ENCODE results near the gene CAMTA2. TPM values are rescaled to one million over a fixed set of nuclear protein-coding genes. Genes with fewer than 3 reads are reported as not detected.

The CAMTA2 gene
- total and polyA plus RNA-seq, 2 experiments from 2014 or later: 4.4 to 8.7 TPM

DNA sequence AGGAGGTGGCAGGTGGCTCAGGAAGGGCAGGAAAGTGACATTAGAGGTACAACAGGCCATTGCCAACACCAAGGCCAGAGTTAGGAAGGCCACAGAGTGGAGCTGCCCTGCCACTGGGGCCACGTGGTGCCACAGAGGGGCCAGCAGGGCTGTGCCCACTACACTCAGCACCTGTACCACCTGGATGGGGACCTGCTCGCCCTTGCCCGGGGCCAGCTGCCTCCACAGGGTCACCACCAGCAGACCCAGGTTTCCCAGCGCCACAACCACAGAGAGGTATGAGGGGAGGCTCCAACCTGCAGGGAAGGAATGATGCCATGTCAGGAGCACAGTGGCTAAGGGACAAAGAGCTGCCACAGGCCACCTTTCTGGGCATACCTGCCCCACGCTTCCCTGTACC, 46.6 kb upstream of the CAMTA2 start (continued):
- TF ChIP-seq ZNF462 (CRISPR knock-in tag; IDR thresholded peaks at IDR 0.05) (no peak), ZNF331 (CRISPR knock-in tag; IDR thresholded peaks at IDR 0.05; ENCODE audit: low read depth) (no peak)

- Mint-ChIP-seq H3K4me1 (peaks cover 3% of the 10 kb centered on the region), H3K4me3 (no peak overlapping the region), H3K9me3 (no peaks in the 10 kb centered on the region; the same call in 2 of the 3 replicates), H3K27me3 (ENCODE audit: insufficient read depth, low read depth, poor library complexity) (peaks cover 19% of the 10 kb centered on the region), H3K36me3 (ENCODE audit: low read depth) (no peaks in the 10 kb centered on the region), H3K27ac (no peak overlapping the region)
- H3F3A ChIP-seq (replicated peaks; ENCODE audit: low read depth): 0 out of 2 replicates have a peak, but pooled peaks cover 5% of the 10 kb centered on the region
- no peaks in the 10 kb centered on the region for H3K79me2 ChIP-seq (replicated peaks; ENCODE audit: insufficient read depth)
- no peak overlapping the region for H3K4me3 ChIP-seq
- H3K4me1 ChIP-seq (ENCODE audit: insufficient read depth): no peaks in the 10 kb centered on the region; the same call in 1 of the 2 replicates
- H3K27ac ChIP-seq (ENCODE audit: low read depth): no peak overlapping the region
- peaks cover 6% of the 10 kb centered on the region; the same call in 1 of the 2 replicates for H3K27me3 ChIP-seq (ENCODE audit: insufficient read depth)
- no peak for ATAC-seq
- no peaks in the 10 kb centered on the region for H4K20me1 ChIP-seq (replicated peaks; ENCODE audit: insufficient read depth)
- H3K9me2 ChIP-seq (ENCODE audit: insufficient read depth): no peaks in the 10 kb centered on the region
- DNase-seq (ENCODE audit: low spot score): peak; percentile 46
- H3K4me2 ChIP-seq: no peak overlapping the region
- no peak overlapping the region for H2AFZ ChIP-seq
- no peaks in the 10 kb centered on the region for H3K36me3 ChIP-seq (ENCODE audit: insufficient read depth)
- TF ChIP-seq POLR2AphosphoS5 (IDR thresholded peaks at IDR 0.05; ENCODE audit: low read depth) (no peak), CTCF (conservative IDR thresholded peaks at IDR 0.05; ENCODE audit: low read depth in 2 of 2) (no peak), EZH2phosphoT487 (IDR thresholded peaks at IDR 0.05; ENCODE audit: unreplicated experiment) (no peak), CREB1 (CRISPR knock-in tag; IDR thresholded peaks at IDR 0.05; ENCODE audit: low read depth) (no peak), ZNF331 (CRISPR knock-in tag; IDR thresholded peaks at IDR 0.05; ENCODE audit: low read depth) (no peak), STAT1 (IDR thresholded peaks at IDR 0.05; ENCODE audit: unreplicated experiment) (no peak), NANOG (IDR thresholded peaks at IDR 0.05; ENCODE audit: borderline replicate concordance) (no peak)
- TF ChIP-seq, protein P1, sequence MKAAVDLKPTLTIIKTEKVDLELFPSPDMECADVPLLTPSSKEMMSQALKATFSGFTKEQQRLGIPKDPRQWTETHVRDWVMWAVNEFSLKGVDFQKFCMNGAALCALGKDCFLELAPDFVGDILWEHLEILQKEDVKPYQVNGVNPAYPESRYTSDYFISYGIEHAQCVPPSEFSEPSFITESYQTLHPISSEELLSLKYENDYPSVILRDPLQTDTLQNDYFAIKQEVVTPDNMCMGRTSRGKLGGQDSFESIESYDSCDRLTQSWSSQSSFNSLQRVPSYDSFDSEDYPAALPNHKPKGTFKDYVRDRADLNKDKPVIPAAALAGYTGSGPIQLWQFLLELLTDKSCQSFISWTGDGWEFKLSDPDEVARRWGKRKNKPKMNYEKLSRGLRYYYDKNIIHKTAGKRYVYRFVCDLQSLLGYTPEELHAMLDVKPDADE (IDR thresholded peaks at IDR 0.05): no peak
These were observed 46.0 kb upstream of the CAMTA2 start for GRCh38 chr17:5033352-5034015.

All from GM23338 (cell line).